Left kidney (tissue), 1 donor: ENCODE data around the gene SPAG5. TPM values are rescaled to one million over a fixed set of nuclear protein-coding genes. Genes with fewer than 3 reads are reported as not detected.

Experiments
- polyA plus RNA-seq: library from polyadenylated mRNA; unstranded; fragments of 120-200 nt; gene quantifications from one replicate; pipeline ENCODE4 v1.2.1, GENCODE V29; 2013; ENCODE audit not compliant: insufficient read length

The SPAG5 gene
- polyA plus RNA-seq, 1 donor: 88.8 TPM

Other genes with a start within 250 kb of the SPAG5 start
- 83.6 TPM for gene POLDIP2, start 241.5 kb downstream of the SPAG5 start, polyA plus RNA-seq
- gene SEBOX, start 233.8 kb downstream of the SPAG5 start, polyA plus RNA-seq: not detected
- gene VTN, start 228.7 kb downstream of the SPAG5 start, polyA plus RNA-seq: 20.5 TPM
- gene SARM1, start 227.3 kb downstream of the SPAG5 start, polyA plus RNA-seq: 16.6 TPM
- gene SLC46A1, start 192.8 kb downstream of the SPAG5 start, polyA plus RNA-seq: 17.4 TPM
- 15.2 TPM for gene SLC13A2, start 125.4 kb downstream of the SPAG5 start, polyA plus RNA-seq
- 0.55 TPM for gene FOXN1, start 92.7 kb downstream of the SPAG5 start, polyA plus RNA-seq
- 56.8 TPM for gene UNC119, start 46.4 kb downstream of the SPAG5 start, polyA plus RNA-seq
- 101 TPM for gene PIGS, start 27.5 kb downstream of the SPAG5 start, polyA plus RNA-seq
- 24.6 TPM for gene ALDOC, start 22.1 kb downstream of the SPAG5 start, polyA plus RNA-seq
- gene RSKR, start 15.2 kb upstream of the SPAG5 start, polyA plus RNA-seq: 30.4 TPM
- gene BLTP2, start 46.1 kb upstream of the SPAG5 start, polyA plus RNA-seq: 119 TPM
- gene SDF2, start 62.9 kb upstream of the SPAG5 start, polyA plus RNA-seq: 76.6 TPM
- 80.6 TPM for gene SUPT6H, start 63.2 kb upstream of the SPAG5 start, polyA plus RNA-seq
- 10.4 TPM for gene PROCA1, start 112.9 kb upstream of the SPAG5 start, polyA plus RNA-seq
- 181 TPM for gene RAB34, start 118.8 kb upstream of the SPAG5 start, polyA plus RNA-seq
- 871 TPM for gene RPL23A, start 121.0 kb upstream of the SPAG5 start, polyA plus RNA-seq
- 13.6 TPM for gene TLCD1, start 127.2 kb upstream of the SPAG5 start, polyA plus RNA-seq
- 11.2 TPM for gene NEK8, start 129.8 kb upstream of the SPAG5 start, polyA plus RNA-seq
- gene TRAF4, start 145.0 kb upstream of the SPAG5 start, polyA plus RNA-seq: 108 TPM
- 20.6 TPM for gene FAM222B, start 243.8 kb upstream of the SPAG5 start, polyA plus RNA-seq